ENCODE measurements around the gene WDR37.

DNA sequence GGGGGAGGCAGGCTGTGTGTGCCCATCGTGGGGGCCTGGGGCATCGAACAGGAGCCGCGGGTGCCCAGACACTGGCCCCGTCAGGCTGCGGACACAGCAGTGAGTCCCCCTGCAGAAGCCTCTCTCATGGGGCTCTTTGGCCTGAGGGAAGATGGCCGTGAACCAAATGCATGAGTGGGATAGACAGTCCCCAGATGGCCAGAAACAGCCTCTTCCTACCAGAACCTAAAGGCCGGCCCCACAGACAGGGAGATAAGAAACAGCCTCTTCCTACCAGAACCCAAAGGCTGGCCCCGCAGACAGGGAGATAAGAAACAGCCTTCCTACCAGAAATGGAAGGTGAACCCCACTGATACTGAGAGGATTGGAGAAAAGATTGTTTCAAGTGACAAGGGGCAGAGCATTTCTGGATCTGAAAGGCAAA, 47.1 kb upstream of the WDR37 start:
- no peak for TF ChIP-seq YY1 (IDR thresholded peaks at IDR 0.05; ENCODE audit: insufficient read depth, insufficient read length)
- no peak for TF ChIP-seq SUZ12 (IDR thresholded peaks at IDR 0.05; ENCODE audit: extremely low read depth, insufficient read depth, insufficient read length)
- no peak for TF ChIP-seq ZNF274 (IDR thresholded peaks at IDR 0.05; ENCODE audit: low read depth, low read length)

Measured in NT2/D1 (cell line).